IPS-NIHi11 (cell line): ENCODE data around the gene PADI4.

ENCODE experiments used
- DNase-seq: peaks from one replicate; pipeline ENCODE4 v3.0.0; 2012; ENCODE audit warnings: mixed read lengths, low spot score

PADI4 gene

GRCh38 chr1:17348593-17349234 is 40.7 kb downstream of the PADI4 start:
- no peak for DNase-seq

GRCh38 chr1:17350083-17350482 is 42.1 kb downstream of the PADI4 start:
- DNase-seq: no peak

GRCh38 chr1:17350928-17351446 is 43.0 kb downstream of the PADI4 start:
- no peak for DNase-seq

- DNase-seq: no peak
Measured at GRCh38 chr1:17351598-17352324, 43.8 kb downstream of the PADI4 start.

- no peak for DNase-seq
Measured at GRCh38 chr1:17352419-17352909, 44.5 kb downstream of the PADI4 start.

GRCh38 chr1:17355898-17356297 is 47.9 kb downstream of the PADI4 start:
- DNase-seq: no peak

GRCh38 chr1:17356387-17357026 is 48.5 kb downstream of the PADI4 start:
- DNase-seq: no peak

GRCh38 chr1:17358557-17358956 is 50.6 kb downstream of the PADI4 start:
- no peak for DNase-seq

- DNase-seq: peak; percentile 50
Measured at GRCh38 chr1:17359031-17359430, 51.0 kb downstream of the PADI4 start.

- DNase-seq: no peak
Measured at GRCh38 chr1:17359808-17360207, 51.8 kb downstream of the PADI4 start.

GRCh38 chr1:17360272-17360956 is 52.4 kb downstream of the PADI4 start:
- DNase-seq: no peak

- DNase-seq: no peak
Measured at GRCh38 chr1:17361687-17362086, 53.7 kb downstream of the PADI4 start.

- no peak for DNase-seq
Measured at GRCh38 chr1:17363351-17363750, 55.4 kb downstream of the PADI4 start.

- DNase-seq: no peak
Measured at GRCh38 chr1:17363771-17364170, 55.8 kb downstream of the PADI4 start.

- no peak for DNase-seq
Measured at GRCh38 chr1:17365293-17365692, 57.3 kb downstream of the PADI4 start.

GRCh38 chr1:17369466-17369865 is 61.5 kb downstream of the PADI4 start:
- no peak for DNase-seq

GRCh38 chr1:17370618-17371017 is 62.6 kb downstream of the PADI4 start:
- DNase-seq: peak; percentile 73

- DNase-seq: no peak
Measured at GRCh38 chr1:17371896-17372295, 63.9 kb downstream of the PADI4 start, which contains the start of gene PADI6. TSS of gene PADI6 (plus strand) at chr1:17372196. CDS start at chr1:17372246, 50 bp downstream.

GRCh38 chr1:17372955-17373354 is 65.0 kb downstream of the PADI4 start:
- DNase-seq: no peak

GRCh38 chr1:17375651-17376050 is 67.7 kb downstream of the PADI4 start:
- DNase-seq: no peak

- peak; percentile 81 for DNase-seq
Measured at GRCh38 chr1:17377325-17377953, 69.4 kb downstream of the PADI4 start.

- DNase-seq: no peak
Measured at GRCh38 chr1:17381161-17381560, 73.2 kb downstream of the PADI4 start.
